SHP77 (cell line): ENCODE measurements around the gene TMEM143.
A peak's percentile ranks its signal among the peaks of the same experiment; 100 is the strongest.
"Not testable (repeated sequence)": the region's sequence is repeated elsewhere in the genome, so short reads cannot be mapped to it uniquely, and the experiment has no call there.

Experiments used
- DNase-seq, 2 experiments: peaks; one replicate each; lab custom pipeline; 2025; lab: John Stamatoyannopoulos, UW

TMEM143 gene

DNA sequence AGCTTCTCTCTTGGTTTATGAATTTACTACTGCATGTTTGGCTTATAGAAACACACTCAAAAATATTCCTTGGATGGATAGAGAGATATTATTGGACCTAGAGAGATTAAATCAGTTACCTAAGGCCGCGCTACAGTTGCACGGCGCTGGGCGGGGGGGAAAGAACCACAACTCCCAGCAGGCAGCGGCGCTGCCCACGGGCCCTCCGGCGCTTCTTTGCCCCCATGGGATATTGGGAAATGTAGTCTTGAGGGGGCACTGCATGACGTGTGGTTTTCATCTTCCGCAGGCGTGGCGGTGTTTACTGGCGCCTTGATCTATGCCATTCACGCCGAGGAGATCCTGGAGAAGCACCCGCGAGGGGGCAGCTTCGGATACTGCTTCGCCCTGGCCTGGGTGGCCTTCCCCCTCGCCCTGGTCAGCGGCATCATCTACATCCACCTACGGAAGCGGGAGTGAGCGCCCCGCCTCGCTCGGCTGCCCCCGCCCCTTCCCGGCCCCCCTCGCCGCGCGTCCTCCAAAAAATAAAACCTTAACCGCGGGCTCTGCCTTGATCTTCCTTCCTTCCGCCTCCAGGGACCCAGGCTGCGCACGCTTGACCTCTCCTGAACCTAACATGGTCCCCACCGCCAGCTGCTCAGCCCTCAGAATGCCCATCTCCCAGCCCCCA lies 33.6 kb downstream of the TMEM143 start:
- DNase-seq = peak; percentile 93 to 95

DNA sequence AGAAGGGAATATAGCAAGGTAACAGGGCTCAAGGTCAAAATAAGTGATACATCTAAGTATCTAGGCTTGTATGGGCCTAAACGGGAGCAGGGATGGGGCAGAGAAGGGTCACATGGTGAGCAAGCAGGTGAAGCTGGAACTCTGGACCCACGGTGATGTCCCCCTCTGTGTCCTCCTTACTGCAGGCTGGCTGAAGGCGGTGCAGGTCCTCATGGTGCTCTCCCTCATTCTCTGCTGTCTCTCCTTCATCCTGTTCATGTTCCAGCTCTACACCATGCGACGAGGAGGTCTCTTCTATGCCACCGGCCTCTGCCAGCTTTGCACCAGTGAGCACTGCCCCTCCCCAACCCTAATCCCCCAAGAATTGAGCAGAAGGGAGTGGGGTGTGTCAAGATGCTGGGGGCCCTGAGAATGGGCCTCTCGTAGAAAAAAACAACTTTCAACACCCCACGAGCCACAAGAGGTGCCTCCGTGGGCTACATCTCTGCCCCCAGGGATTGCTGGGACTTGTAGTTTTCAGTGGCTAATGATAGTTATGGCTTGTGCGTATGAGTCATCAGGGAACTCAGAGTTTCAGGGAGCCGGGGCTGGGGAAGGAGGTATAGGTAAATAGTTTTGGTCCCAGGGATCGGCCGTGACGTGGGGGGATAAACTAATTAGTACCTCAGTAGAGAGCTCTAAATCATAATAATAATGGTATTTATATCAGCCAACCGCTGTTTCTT lies 34.4 kb downstream of the TMEM143 start:
- DNase-seq = peak; percentile 26 to 62

DNA sequence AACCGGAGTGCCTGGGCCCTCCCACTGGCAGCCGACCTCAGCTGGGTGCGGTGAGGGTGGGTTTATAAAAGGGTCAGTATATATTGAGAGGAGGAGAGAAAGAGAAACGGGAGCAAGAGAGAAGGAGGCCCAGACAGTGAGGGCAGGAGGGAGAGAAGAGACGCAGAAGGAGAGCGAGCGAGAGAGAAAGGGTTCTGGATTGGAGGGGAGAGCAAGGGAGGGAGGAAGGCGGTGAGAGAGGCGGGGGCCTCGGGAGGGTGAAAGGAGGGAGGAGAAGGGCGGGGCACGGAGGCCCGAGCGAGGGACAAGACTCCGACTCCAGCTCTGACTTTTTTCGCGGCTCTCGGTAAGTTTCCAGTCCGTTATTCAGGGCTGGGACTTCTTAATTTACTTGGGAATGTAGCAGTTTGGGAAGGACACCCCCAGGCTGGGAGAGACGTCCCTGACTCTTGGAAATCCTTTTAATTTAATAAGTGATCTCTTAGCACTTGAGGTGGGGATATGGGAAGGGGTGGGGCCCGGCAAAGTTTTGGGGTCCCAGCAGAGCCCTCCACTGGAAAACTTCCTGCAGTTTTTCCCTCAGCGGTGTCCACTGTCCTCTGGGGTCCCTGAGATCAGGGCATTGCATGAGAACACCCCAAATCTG lies 38.4 kb downstream of the TMEM143 start, which contains the start of gene EMP3:
Gene EMP3 (plus strand): TSS at position 288 of the 646 bp plus-strand sequence. CDS start 1,293 bp downstream, outside the sequence.
- DNase-seq = no peak

DNA sequence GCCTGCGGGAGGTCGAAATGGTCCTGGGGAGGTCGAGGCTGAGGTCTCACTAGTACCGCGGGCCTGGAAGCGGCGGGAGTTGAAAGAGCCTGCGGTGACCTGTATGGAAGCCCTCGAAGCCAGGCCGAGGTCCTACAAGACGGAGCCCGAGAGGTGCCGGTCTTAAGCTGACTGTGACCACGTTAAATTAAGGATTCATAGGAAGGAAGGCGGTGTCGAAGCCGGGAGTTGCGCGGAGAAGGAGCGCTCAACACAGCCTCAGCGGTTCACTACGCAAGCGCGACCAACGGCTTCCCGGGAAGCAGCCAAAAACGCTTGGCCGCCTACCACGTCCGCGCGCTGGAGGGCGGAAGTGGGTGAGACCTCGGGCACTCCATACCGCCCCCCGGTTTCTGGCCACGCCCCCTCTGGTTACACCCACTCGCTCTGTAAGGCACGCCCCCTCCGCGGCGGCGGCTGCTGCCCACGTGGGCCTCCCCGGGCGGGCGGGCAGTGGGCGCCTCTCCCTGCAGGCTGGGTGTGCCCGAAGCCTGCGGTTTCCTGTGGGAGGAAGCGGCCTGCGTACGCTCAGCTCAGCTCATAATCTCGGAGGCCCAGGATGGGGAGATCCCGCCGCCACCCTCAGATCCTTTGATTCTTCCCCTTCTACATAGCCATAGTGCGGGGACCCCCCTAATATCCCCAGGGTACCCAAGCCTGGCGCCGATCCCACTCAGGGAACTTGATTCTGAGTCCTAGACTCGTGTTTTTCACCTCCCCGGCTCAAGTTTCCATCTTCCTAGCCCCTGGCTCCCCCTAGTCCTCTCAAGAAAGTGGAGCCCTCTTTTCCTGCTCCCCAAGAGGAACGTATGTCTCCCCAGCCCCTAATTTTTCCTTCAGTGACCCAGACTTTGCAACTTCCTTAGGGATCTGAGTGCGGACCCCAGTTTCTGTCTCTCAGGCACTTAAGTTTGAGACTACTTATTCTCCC lies 41.8 kb downstream of the TMEM143 start:
- peak; percentile 91 to 92 for DNase-seq

DNA sequence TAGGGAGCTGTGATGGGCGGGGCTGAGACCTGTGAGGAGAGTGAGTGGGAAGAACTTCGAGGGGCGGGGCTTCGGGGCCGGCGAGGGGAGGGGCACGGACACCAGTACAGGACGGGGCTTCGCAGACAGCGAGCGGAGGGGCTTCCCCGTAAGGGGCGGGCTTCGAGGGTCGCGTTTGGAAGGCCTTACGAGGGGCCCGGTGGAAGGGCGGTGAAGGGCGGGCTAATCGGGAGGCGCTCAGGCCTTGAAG lies 42.4 kb downstream of the TMEM143 start:
- peak; percentile 88 to 93 for DNase-seq

DNA sequence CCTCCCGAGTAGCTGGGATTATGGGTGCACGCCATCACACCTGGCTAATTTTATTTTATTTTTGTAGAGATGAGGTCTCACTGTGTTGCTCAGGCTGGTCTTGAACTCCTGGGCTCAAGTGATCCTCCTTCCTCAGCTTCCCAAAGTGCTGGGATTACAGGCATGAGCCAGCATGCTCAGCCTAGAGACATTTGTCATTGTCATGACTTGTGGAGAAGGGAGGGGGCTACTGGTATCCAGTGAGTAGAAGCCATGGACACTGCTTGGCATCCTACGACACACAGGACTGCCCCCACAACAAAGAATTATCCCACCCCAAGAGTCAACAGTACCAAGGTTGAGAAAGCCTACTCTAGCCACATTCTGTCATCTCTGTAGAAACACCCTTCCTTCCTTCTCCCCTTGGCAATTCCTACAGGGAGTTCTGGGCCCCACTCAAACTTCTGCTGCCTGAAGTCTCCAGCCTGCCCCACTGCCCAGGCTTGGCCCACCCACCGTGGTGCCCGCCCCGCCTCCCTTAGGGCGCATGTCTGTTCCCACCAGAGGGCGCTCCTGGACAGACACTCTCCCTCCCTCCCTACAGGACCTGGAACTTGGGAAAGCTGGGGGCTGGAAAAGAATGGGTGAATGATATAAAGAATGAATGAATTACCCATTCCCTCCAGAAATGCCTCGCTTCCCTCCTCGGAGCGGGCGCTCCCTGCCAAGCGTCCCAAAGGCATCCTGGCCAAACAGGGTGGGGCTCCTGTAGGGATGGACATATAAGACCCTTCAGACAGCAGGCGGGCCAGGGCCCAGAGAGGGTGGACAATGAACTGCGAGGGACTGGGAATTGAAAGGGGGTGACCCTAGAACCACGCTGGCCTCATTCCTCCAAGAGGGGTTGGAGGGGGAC lies 43.8 kb downstream of the TMEM143 start:
- peak; percentile 45 to 70 for DNase-seq

DNA sequence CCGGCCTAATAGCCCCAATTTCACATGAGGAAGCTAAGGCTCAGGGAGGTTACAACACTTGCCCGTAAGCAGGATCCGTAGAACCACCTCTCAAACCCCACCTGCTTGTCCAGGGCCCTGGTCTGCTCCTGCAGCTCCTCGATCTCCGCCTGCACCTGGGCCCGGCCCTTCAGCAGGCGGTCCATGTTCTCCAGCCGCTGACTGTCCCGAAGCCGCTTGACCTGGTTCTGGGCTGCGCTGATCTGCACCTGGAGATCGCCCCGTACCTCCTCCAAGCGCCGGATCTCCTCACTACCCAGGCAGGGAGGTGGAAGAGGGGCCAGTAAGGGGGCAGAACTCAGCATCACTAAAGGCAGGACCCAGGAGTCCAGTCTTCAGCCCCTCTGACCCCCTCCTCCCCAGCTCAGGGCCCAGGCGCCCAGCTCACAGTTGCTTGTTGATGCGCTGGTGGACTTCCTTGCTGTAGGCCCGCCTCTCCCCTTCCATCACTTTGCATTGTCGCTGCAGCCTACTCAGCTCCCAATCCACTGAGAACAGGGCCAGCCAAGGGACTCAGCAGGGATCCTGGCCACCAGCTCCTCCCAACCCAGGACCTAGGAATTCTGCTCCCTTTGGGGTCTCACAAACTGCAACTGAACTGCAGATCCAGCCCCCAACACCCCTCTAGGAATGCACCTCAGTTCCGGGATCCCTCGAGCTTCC lies 45.3 kb downstream of the TMEM143 start:
- DNase-seq = no peak

DNA sequence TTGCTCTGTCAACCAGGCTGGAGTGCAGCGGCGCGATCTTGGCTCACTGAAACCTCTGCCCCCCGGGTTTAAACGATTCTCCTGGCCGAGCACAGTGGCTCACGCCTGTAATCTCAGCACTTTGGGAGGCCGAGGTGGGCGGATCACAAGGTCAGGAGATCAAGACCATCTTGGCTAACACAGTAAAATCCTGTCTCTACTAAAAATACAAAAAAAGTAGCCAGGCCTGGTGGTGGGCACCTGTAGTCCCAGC lies 46.1 kb downstream of the TMEM143 start:
- DNase-seq = not testable (repeated sequence)

DNA sequence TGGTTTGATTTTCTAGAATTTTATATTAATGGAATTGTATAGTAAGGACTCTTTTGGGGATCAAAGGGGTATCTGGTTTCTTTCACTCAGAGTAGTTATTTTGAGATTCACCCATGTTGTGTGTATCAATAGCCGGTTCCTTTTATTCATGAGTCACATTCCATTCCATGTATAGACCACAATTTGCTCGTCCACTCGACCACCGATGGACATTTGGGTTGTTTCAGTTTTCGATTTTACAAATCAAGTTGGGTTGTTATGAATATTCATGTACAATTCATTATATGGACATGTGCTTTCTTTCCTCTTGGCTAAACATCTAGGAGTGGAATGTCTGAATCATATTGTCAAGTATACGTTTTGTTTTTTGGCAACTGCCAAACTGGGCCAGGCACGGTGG lies 48.0 kb downstream of the TMEM143 start:
- DNase-seq = no peak

DNA sequence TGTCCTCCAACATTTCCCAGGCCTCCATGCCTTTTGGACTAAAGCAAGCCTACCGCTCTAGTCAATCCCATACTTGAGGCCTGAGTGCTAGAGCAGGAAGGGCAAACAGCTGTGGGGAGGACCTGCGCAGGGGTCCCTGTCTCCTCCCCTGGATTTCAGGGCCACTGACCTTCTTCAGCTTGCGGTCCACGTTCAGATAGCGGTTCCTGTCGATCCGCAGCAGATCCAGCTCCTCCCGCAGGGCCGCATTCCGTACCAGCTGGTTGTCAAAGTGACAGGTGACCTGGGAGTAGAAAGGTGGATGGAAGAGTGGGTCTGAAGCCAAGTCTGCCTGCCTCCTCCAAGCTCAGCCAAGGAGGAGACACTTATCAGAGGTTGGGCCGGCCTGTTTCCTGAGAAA lies 52.4 kb downstream of the TMEM143 start:
- no peak for DNase-seq

DNA sequence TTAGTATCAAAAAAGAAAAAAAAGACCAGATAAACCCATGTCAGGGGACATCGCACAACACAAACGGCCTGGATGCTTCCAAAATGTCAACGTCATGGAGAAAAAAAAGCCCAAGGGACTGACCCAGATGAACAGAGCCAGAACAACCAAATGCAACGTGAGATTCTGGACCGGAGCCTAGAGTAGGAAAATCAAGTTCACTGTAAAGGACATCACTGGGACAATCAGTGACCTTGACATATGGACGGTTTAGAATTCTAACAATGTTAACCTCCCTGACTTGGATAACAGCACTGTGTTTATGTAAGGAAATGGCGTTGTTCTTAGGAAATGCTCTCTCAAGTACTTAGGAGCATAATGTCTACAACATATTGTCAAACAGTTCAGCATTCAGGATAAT lies 53.5 kb downstream of the TMEM143 start:
- no peak for DNase-seq

DNA sequence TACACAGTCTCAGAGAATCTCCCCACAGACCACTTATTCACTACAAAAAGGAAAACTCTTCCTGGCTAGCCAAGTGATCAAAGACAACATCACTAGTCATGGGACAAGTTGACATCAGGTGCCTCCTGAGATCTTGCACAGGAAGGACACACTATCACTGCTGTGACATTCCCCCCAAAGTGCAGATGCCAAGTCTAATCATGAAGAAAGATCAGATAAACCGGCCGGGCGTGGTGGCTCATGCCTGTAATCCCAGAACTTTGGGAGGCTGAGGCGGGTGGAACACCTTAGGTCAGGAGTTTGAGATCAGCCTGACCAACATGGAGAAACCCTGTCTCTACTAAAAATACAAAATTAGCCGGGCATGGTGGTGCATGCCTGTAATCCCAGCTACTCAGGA lies 54.0 kb downstream of the TMEM143 start:
- not testable (repeated sequence) for DNase-seq

DNA sequence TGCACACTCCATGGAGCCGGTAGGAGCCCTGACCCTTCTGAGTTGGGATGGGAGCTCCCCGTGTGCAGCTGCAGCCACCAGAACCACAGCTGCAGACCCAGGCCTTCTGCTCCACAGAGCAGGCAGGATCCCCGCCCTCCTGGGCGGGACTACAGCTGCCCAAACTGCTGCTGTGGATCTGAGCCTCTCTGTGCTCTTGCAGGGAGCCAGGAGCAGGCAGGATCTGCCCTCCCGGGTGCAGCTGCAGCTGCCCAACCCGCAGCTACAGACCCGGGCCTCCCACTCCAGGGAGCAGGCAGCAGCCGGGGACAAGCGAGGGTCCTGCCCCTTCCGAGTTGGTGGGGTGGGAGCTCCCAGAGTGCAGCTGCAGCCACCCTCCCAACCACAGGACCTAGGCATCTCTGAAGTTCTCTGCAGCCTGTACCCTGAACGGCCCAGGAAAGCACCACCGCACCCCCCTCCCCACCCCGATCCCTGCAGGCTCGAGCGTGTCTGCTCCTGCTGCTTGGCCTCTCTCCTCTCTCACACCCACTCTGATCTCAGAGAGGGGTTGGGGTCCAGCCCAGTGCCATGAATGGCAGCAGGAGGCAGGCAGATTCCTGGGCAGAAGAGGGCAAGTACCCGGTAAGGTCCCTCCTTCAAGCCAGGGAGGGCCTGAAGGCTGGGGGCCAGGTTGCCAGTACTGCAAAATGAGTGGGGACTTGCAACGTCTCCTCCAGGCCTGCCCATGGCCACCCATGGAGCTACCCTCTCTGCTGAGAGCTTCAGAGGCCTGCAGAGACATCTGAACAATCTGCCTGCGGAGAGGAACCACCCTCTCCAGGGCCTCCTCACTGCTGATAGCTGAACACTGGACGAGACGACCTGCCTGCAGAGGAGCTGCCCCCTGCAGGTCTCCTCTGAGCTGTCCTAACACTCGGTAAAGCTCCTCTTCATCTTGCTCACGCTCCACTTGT lies 54.8 kb downstream of the TMEM143 start:
- peak; percentile 33 to 41 for DNase-seq

DNA sequence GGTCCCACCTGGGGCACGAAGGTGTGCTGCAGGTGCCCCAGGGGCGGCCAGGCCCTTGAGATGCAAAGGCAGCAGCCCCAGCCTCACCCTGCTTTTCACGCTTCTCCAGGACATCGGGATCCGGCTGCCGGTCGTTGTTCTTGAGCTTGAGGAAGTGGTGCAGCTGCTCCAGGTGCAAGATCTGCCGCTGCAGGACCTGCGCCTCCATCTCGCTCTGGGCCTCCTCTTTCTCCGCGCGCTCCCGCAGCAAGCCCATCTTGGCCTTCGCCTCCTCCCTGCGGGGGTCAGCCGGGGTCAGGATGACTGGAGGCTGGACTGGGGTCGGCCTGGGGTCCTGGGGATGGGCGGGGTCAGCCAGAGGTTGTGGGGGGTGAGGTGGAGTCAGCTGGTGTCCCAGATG lies 59.9 kb downstream of the TMEM143 start:
- no peak for DNase-seq

DNA sequence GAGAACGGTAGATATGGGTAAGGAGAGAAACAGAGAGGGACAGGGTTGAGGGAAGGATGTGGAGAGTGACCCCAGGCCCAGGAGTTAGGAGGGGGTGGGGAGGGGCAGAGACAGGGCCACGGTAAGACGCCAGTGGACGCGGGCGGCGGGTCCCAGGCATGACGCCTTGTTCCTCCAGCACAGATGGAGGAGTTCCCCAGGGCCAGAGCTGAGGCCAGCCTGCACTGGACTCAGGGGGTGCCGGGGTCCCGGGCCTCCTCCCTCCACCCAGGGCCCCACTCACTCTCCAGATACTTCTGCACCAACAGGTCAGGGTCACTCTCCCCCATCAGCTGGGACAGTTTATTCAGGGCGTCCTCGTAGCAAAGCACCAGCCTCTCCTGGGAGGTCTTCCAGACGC lies 60.4 kb downstream of the TMEM143 start:
- DNase-seq = no peak

DNA sequence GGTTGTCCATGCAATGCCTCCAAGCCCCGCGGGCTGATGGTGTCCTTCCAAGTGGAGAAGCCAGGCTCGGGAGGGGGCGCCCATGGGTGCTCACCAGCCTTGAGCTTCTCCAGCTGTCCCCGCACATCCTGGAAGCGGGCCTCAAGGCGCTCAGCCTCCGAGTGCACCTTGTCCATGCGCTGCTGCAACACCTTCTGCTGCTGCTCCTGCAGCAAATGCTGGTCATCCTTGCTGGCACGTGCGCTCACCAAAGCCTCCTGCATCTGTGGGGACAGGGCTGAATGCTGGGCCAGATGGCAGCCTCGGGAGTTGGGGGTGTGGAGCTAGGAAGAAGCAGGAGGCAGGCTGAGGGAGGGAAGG lies 61.2 kb downstream of the TMEM143 start:
- no peak for DNase-seq

DNA sequence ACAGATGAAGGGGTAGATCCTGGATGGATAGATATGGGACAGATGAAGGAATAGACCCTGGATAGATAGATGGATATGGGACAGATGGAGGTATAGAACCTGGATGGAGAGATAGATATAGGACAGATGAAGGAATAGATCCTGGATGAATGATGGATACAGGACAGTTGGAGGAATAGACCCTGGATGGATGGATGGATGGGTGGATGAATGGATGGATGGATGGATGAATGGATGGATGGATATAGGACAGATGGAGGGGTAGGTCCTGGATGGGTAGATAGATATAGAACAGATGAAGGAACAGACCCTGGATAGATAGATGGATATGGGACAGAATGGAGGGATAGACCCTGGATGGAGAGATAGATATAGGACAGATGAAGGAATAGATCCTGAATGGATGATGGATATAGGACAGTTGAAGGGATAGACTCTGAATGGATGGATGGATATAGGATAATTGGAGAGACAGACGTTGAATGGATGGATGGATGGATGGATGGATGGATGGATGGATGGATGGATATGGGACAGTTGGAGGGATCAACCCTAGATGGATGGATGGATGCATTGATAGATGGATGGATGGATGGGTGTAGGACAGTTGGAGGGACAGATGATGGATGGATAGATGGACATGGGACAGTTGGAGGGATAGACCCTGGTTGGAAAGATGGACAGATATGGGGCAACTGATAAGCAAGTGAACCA lies 61.7 kb downstream of the TMEM143 start:
- no peak for DNase-seq

DNA sequence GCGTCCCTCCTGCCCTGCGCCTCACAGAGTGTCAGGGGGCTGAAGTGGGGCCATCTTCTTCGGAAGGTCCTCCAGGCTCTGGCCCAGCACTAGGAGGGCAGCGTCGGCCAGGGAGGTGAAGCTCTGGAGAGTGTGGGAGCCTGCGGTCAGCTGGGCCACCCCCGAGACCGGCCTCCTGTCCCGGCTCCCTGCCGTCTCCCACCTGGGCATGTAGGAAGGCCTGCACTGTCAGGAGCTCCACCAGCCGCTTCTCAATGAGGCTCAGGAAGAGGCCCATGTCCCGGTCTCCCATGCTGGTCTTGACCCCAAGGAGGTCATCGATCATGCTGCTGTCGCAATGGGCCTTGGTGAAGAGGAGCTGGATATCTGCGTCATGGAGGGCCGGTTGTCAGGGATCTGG lies 65.8 kb downstream of the TMEM143 start:
- DNase-seq = no peak
